HG02840 (cell line): ENCODE results near the gene EXOC3.

Source experiments
- ATAC-seq: cut with Tn5 transposase; IDR thresholded peaks from one replicate; pipeline ENCODE4 v1.9.1; 2021; ENCODE audit warnings: mild to moderate bottlenecking, moderate library complexity, moderate number of reproducible peaks; ENCODE audit not compliant: unreplicated experiment, low FRiP score

EXOC3 gene

DNA sequence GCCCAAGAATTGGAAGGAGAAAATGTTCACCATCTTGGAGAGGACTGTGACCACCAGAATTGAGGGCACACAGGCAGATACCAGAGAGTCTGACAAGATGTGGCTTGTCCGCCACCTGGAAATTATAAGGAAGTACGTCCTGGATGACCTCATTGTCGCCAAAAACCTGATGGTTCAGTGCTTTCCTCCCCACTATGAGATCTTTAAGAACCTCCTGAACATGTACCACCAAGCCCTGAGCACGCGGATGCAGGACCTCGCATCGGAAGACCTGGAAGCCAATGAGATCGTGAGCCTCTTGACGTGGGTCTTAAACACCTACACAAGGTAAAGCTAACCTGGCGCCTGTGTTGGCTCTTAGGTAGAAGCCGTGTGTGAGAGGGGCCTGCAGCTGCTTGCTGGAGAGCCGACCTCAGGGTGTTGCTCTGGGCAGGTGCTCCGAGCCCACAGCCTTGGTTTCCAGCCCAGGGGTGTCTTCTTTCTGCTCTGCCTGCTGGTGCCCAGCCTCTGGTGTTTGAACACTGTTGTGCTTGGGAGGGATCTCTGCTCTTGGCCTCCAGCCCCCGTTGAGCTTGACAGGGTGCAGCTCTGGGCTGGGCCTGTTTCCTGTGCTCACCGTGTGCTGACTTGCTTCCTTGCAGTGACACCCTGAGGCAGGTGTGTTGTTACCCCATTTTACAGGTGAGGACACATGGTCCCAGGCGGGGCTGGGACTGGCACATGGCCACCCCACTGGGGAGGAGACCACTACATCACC is 10.9 kb downstream of the EXOC3 start:
- no peak for ATAC-seq

DNA sequence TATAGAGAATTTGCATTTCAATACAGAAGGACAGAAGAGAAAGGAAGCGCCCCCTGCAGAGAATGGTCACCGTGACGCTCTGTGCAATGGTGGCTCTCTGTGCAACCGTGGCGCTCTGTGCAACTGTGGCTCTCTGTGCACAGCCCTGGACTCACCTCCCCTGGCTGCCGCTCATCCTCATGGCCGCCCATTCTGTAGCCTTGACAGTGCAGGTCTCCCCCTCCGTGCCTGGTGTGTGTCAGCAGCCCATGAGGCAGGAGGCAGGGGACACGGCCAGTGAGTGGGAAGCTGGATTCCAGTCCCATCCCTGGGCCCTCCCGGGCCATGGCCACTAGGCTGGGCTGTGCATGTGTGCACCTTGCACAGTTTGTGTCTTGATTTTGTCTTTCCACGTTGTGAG is 12.0 kb downstream of the EXOC3 start:
- no peak for ATAC-seq

DNA sequence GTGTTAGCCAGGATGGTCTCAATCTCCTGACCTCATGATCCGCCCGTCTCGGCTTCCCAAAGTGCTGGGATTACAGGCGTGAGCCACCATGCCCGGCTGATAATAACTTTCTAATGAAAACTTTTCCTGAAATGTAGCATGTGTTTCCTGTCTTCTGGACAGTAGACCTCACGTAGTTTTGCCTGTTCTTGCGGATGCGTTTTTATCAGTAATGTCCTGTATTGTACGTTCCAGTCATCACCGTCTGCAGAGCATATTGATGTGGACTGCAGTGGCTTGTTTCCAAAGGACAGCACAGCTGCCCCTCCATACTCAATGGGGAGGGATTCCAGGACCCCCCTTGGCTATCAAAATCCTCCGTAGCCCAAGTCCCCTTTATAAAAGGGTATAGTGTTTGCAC is 12.8 kb downstream of the EXOC3 start:
- ATAC-seq: no peak

DNA sequence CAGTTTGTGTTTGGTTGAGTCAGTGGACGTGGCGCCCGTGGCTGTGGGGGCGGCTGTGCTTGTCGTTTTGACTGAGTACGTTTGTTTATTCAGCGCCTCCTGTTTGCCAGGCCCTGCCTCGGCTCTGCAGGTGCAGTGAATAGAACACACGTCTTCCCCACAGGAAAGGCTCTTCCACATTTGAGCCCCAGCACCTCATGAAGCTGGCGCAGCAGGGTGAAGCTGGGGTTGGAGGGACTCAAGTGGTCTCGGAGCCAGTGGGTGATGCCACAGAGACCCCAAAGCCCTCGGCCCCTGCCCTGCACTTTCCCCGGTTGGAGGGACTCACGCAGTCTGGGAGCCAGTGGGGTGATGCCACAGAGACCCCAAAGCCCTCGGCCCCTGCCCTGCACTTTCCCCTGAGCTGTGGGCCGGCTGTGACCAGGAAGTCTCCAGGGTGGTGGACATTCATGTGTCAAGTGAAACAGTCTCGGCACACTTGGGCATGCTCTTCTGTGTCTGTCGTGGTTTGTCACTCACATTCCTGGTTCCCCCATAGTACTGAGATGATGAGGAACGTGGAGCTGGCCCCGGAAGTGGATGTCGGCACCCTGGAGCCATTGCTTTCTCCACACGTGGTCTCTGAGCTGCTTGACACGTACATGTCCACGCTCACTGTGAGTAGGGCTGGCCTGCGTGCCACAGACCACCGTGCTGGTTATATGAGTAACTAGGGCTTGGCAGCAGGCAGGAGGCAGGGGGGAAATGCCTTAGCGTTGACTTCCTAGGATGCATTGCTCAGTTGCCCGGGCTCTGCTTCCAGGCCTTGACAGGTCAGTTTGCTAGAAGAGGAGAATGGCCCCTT is 13.6 kb downstream of the EXOC3 start:
- ATAC-seq: no peak

DNA sequence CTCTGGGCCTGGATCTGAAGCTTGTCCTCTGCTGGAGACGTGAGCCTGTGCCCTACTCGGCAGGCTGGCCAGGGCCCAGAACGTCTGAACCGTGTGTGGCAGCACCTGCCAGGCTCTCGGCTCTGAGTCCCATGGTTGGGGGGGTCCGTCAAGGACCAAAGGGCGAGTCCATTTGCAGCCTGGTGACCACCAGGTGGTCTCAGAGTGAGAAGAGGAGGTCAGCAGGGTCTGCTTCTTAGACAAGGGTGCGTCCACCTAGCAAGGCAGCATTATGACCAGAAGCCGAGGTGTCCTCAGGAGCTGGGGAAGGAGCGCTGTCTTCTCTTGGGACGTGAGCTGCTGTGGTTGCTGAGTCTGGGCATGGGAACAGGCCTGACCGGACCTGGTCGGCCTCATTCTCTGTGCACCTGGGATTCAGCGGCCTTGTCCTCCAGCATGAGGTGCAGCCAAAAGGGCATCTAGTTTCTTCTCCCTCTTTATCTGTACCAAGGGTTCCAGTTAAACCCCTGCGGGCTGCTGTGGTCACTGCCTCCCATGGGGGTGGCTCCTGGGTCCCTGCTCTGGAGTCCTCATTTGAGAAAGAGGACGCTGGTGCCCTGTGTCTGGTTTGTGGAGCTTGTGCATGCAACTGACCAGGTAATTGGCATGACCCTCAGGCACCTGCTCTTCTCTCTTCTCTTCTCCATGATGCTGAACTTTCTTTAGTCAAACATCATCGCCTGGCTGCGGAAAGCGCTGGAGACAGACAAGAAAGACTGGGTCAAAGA is 14.4 kb downstream of the EXOC3 start:
- ATAC-seq: no peak

DNA sequence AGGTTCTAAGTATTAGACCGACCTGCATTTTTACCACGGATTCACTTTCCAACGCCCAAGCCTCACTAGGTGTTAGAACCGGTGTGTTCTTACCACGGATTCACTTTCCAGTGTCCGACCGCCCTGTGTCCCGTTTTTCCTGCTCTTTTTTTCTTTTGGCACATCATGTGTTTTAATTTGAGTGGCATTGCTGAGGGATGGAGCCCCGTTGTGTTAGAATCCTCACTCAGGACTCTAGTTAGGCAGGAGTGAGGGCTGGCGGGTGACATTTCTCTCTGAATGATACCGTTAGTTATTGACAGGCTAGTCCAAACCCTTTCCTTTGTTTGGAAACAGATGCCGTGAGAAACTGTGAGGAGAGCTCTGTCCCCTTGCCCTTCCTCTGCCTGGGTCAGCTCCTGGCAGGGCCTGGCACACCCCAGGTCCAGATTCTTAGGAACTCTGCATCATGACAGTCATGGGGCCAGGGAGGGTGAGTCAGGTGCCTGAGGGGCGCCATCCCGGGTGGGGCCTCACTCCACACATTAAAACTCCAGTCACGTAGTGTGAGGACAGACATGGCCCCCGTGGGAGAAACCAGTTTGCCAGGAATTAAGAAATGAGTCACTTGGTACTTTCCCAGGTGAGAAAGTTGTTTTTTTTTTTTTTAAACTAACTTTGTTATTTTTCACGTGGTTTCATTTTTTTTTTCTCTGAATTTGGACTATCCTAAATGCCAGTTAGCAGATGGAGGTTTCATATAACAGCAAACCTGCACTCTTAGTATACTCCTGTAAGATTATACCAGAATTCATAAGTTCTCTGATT is 15.8 kb downstream of the EXOC3 start:
- peak; percentile 54 for ATAC-seq

DNA sequence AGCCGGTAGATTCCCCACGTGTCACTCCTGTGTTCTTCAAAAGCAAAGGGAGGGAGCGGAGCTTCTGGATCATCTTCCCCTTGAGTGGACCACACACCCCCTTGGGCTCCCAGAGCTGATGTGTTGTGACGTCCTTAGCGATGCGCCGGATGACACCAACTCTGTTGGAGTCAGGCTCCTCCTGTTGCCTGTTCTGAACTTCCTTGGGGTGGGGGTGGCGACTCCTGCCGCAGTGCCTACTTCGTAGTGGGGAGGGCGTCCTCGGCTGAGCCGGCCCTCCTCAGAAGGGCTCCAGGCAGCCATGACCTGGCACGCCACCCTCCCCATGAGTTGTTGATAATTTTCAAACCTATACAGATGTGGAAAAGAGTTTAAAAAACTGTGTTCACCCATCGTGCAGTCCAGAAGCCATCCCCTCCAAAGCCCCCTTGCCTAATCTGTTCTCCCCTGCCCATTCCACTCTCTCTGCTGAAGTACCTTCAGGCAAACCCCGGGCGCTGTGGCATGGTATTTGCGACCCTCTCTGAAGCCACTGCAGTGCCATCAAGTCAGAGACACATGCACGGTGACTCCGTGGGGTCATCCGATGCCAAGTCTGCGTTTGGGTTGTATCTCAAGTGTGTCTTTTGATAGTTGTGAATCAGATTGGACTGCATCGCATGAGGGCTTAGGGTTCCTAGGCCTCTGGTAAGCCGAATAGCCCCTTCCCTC is 16.7 kb downstream of the EXOC3 start:
- ATAC-seq: no peak

DNA sequence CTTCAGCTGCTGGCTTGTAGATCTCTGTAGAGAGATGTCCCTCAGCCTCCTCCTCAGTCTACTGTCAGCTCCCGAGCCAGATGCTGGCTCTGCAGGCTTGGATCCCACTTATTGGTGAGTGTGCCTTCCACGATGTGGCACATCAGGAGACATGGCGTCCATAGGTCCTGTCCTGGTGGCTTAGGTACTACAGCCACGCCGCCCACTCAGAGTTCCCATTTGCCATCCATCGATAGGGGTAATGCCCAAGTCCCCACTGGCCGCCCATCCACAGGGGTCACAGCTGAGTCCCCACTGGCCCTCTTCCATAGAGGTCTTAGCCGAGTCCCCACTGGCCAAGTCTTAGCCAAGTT is 17.3 kb downstream of the EXOC3 start:
- ATAC-seq: no peak

DNA sequence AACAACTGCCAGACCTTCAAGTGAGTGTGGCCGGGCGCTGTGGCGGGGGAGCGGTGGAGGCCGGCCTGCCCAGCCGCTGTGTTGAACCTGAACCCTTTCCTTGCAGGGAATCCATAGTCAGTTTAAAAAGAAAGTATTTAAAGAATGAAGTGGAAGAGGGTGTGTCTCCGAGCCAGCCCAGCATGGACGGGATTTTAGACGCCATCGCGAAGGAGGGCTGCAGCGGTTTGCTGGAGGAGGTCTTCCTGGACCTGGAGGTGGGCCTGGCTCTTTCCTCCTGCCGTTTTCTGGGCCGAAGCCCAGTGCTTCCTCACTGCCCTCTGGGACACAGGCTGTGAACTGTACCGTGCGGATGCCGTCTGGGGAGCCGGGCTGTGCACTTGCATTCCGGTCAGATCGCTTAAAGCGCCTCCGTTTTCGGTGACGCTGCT is 19.1 kb downstream of the EXOC3 start:
- no peak for ATAC-seq

DNA sequence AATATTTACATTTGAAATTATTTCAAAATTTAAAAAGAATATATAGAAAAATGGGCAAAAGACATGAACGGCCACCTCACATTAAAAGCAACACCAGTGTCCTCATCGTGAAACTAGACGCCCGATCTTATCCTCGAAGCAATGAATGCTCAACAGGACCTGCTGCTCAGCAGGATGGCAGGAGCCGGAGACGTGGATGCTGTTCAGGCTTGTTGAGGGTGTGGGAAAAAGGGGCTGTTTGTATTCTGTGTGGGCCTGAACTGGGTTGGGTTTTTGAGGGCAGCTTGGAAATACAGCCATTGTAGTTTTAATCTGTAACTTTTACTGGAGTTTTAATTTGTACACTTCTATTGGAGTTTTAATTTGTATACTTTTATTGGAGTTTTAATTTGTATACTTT is 20.3 kb downstream of the EXOC3 start:
- no peak for ATAC-seq

DNA sequence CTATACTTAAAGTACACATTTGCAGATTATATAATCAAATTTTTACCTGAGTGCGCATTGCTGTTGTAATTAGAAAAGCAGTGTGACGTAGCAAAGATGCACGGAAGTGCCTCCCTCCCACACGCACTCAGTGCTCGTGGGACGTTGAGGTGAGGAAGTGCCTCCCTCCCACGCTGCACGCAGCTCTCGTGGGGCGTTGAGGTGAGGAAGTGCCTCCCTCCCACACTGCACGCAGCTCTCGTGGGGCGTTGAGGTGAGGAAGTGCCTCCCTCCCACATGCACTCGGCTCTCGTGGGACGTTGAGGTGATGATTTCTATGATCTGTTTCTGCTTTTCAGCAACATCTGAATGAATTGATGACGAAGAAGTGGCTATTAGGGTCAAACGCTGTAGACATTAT is 21.0 kb downstream of the EXOC3 start:
- ATAC-seq: no peak

DNA sequence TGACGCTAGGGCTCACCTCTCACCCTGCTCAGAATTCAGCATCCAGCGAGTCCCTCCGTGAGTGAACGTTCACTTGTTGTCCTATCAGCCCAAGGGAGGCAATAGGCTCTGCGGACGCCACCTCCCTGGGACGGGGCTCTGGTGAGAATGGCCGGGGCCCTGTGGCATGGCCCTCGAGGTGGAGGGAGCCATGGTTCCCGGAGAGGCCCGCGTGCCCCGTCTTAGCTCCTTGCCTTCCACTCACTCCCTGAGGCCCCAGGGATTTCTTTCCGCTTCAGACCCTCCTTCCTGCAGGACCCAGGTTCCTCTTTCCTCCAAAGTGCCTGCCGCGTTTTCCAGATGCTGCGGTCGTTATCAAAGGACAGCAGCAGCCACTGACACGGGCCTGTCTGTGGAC is 21.5 kb downstream of the EXOC3 start:
- no peak for ATAC-seq

DNA sequence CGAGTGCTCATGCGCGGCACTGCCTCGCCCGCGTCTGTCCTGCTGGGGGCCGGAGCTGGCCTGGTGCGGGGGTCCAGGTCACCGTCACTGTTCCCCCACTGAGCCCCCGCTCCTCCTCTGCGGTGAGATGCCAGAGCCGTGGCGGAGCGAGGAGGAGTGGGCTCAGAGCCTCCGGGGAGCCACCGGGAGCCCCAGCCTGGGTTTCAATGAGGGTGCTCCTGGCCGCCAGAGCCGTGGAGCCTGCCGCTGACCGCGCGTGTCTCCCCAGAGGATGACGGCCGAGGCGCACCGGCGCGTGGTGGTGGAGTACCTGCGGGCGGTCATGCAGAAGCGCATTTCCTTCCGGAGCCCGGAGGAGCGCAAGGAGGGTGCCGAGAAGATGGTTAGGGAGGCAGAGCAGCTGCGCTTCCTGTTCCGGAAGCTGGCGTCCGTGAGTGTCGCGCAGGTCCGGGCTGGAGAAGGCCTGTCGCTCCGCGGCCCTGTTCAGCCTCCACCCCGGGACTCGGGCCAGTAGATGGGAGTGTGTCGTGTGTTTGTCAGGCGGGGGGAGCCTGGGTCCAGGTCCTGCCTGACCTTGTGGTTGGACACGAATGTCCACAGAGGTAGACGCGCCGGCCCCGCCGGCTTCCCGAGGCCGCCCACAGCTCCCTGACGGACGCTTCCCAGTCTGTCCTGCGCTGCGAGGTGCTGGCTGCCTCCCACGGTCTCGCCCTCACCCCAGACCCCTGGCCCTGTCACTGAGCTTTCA is 22.0 kb downstream of the EXOC3 start:
- ATAC-seq: no peak

DNA sequence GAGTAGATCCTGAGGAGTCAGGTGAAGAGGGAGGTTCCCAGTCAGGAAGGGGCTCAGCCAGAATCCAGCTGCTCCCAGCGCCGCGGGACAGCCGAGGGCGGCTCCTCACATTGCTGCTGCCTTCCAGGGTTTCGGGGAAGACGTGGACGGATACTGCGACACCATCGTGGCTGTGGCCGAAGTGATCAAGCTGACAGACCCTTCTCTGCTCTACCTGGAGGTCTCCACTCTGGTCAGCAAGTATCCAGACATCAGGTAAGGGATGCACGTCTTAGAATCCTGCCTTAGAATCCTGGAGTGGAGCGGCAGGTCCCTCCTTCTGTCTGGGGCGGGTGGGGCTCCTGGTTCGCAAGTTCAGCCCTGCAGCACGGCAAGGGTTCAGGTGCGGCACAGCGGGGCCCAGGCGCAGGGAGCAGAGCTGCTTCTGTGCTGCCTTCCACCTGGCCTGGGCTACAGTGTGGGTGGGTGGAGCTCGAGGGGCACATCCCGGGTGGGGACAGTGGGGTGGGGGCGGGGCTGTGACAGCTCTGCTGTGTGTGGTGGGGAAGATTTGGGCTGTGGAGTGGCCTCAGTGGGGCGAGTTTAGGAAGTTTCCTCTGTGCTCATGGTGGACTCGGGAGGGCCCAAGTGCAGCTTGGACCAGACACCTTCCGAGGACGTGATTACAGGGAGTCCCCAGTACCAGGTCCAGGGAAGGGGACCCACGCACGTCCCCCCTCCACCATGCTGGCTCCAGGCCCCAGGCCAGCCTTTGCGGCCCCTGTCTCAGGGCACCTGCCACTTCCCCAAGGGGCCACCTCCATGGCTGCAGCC is 22.8 kb downstream of the EXOC3 start:
- ATAC-seq: no peak

DNA sequence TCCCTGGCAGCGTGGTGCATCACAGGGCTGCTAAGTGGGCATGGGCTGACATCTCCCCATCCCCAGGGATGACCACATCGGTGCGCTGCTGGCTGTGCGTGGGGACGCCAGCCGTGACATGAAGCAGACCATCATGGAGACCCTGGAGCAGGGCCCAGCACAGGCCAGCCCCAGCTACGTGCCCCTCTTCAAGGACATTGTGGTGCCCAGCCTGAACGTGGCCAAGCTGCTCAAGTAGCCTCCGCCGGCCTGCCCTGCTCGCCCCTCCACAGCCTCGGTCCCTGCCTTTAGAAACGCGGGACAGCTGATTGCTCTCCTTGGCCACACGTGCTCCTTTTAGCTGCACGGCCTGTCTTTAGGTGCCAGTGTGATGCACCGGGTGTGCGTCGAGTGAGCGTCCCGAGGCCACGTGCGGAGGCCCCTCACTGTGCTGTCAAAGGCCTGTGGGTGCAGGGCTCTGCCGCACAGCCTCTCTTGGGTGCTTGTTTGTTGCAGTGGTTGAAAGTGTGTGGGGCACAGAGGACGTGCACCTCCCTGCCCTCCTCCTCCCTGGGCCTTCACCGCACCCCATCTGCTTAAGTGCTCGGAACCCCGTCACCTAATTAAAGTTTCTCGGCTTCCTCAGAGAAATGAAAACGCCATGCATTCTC is 23.8 kb downstream of the EXOC3 start:
- no peak for ATAC-seq

DNA sequence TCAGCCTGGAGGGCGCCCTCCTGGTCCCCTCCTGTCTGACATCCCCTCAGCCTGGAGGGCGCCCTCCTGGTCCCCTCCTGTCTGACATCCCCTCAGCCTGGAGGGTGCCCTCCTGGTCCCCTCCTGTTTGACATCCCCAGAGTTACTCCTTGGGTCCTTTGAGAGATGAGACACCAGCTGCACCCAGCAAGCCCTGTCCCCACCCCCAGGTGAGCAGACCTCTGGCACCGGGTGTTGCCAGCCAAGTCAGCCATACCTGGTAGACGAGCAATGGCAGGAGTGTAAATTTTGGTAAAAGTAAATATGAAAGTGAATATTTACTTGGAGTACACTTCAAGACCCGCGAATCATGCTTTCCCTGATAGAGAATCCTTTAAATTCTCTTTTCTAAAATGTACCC is 25.4 kb downstream of the EXOC3 start:
- no peak for ATAC-seq

DNA sequence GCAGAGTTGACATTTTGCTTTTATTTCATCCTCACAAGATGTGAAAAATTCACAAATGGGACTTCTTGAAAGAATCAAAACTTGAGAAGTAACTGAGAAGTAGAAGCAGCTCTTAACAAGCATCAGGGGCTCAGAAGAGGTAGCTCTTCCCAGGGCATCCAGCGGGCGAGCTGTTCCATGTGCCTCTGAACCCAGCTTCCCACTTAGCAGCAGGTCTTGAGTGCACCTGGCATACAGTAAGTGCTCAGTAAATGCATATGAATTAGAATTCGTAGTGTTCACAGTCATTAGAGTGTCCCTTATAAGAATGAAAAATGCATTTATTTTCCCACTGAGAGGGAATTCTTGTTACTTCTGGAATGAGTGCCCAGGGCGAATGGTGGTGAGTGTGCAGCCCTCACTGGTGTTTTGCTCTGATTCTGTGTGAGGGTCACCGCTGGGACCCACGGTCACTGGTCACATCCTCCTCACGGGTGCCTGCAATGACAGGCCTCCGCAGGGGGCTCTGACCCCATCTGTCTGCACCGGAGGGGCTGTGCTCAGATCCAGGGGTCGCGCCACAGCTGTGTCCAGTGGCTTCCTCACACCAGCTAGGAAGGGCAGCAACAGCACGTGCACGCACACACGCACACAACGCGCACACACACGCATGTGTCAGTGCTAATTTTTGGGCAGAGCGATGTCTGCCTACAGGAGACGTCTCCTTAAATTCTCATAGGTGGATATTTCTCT is 26.9 kb downstream of the EXOC3 start:
- no peak for ATAC-seq
